ENCODE data around the gene SLC12A3.
A peak's percentile ranks its signal among the peaks of the same experiment; 100 is the strongest.

The SLC12A3 gene

GRCh38 chr16:56945847-56946527, 81.0 kb downstream of the SLC12A3 start:
- no peak for DNase-seq

- DNase-seq = no peak
These were observed 82.0 kb downstream of the SLC12A3 start for GRCh38 chr16:56946767-56947603.

- DNase-seq = no peak
These were observed 82.6 kb downstream of the SLC12A3 start for GRCh38 chr16:56947604-56947995.

- no peak for DNase-seq
These were observed 83.2 kb downstream of the SLC12A3 start for GRCh38 chr16:56948234-56948633.

GRCh38 chr16:56950051-56950450, 85.0 kb downstream of the SLC12A3 start:
- no peak for DNase-seq

GRCh38 chr16:56950455-56950854, 85.4 kb downstream of the SLC12A3 start:
- no peak for DNase-seq

- DNase-seq = peak; percentile 10
These were observed 86.1 kb downstream of the SLC12A3 start for GRCh38 chr16:56950881-56951771.

- no peak for DNase-seq
These were observed 88.0 kb downstream of the SLC12A3 start for GRCh38 chr16:56953006-56953405.

GRCh38 chr16:56956076-56956475, 91.1 kb downstream of the SLC12A3 start:
- DNase-seq = no peak

- DNase-seq = no peak
These were observed 91.7 kb downstream of the SLC12A3 start for GRCh38 chr16:56956756-56957155.

GRCh38 chr16:56960681-56961281, 95.8 kb downstream of the SLC12A3 start:
- no peak for DNase-seq

- no peak for DNase-seq
These were observed 96.4 kb downstream of the SLC12A3 start for GRCh38 chr16:56961386-56961785.

- no peak for DNase-seq
These were observed 96.9 kb downstream of the SLC12A3 start, which contains the start of gene CETP for GRCh38 chr16:56961851-56962281. Gene CETP, plus strand, starts transcription at chr16:56961950. Its CDS starts 30 bp downstream, at chr16:56961980.

GRCh38 chr16:56964243-56965148, 99.5 kb downstream of the SLC12A3 start:
- DNase-seq = peak; percentile 94

Measured in effector CD8-positive, alpha-beta T cell (primary cell).